GM12865 (cell line): ENCODE data around the gene PSPC1.
"Not testable (repeated sequence)": the region's sequence is repeated elsewhere in the genome, so short reads cannot be mapped to it uniquely, and the experiment has no call there.

Source experiments
- DNase-seq: peaks from one replicate; pipeline ENCODE4 v3.0.0; 2010; ENCODE audit warnings: low read depth
- H3K4me3 ChIP-seq: 2 replicates; pipeline ENCODE4 v1.5.1; 2011; ENCODE audit warnings: mild to moderate bottlenecking, low read depth, low read length, control low read depth
- CTCF ChIP-seq: IDR thresholded peaks from 2 replicates; pipeline ENCODE4 v1.5.1; 2011; ENCODE audit warnings: low read length, control low read depth, low read depth, inconsistent platforms; ENCODE audit not compliant: insufficient read depth; ENCODE audit errors: missing control alignments

Gene PSPC1

DNA sequence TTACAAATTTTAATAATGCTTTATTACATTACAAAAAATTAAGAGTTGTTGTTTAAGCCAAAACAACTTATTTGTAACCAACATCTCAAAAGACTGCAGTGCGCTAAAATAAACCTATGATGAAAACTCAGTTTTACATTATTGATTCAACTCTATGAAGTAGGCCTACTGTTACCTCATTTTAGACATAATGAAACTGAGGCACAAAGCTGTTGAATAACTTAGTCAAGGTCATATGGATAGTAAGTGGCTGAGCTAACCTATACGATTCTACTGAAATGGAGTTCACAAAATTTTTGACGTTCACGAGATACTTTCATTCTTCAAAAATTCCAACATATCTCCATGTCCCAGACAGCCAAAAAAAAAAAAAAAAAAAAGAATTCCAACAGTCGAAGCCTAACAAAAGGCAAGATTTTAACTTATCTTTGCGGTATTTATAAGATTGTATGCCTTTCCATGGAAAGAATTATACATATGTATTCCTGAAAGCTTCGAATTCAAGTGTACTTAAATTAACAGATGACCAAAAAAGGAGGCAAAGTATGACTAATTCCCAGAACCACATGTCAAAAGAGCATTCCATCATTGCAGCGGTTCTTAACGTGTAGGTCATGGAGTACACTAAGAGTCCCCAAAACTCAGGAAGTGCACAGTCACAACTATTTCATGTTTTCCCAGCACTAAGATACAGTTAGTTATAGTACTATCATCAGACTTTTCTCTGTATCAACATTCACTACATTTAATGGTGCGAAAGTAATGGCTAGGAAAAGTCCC is 69.4 kb downstream of the PSPC1 start:
- H3K4me3 ChIP-seq: no peak overlapping the region
- no peak for TF ChIP-seq CTCF
- DNase-seq: peak; percentile 34

DNA sequence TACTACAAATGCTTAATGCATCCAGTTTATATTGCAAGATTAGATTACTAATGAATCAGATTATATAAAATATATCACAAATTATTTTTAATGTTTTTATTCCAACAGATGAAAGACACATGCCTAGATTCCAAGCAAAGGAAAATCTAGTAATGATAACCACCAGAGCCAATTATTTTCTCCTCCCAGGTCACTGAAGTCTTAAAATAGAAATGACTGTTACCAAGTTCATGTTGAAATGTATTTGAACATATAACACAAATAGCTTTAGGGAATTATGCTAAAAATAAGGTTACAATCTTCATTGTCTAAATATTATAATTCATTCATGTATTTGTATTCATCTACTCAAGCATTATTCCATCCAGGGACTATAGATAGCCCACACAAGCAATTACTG is 73.0 kb downstream of the PSPC1 start:
- H3K4me3 ChIP-seq, DNase-seq: not testable (repeated sequence)

- DNase-seq, H3K4me3 ChIP-seq: not testable (repeated sequence)
Observed at GRCh38 chr13:19709039-19709438, 73.7 kb downstream of the PSPC1 start.

- not testable (repeated sequence) for H3K4me3 ChIP-seq, DNase-seq
Observed at GRCh38 chr13:19704256-19704655, 78.5 kb downstream of the PSPC1 start.

- not testable (repeated sequence) for DNase-seq, H3K4me3 ChIP-seq
Observed at GRCh38 chr13:19701619-19702018, 81.1 kb downstream of the PSPC1 start.

DNA sequence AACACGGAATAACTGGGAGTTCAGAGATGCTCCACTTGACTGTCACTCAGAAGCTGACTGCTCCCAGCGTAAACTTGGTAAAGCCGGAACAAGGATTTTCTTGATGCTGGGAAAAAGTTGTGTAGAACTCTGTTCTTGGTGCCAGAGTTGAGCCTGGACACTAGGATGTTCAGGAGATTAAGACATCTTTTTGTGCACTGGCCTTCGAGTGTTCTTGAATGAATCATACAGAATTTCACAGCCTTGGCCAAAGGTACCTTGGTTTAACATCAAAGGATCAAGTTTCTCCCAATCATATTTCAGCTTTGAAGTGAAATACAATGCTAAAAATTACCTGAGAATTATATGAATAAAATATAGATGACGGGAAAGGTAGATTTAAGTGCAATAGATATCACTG is 81.8 kb downstream of the PSPC1 start:
- not testable (repeated sequence) for DNase-seq

GRCh38 chr13:19695829-19696228 is 86.9 kb downstream of the PSPC1 start:
- no peak for DNase-seq
- H3K4me3 ChIP-seq: no peak overlapping the region
- no peak for TF ChIP-seq CTCF

More for the DNA sequence above, 81.8 kb downstream of the PSPC1 start:
- not testable (repeated sequence) for H3K4me3 ChIP-seq

DNA sequence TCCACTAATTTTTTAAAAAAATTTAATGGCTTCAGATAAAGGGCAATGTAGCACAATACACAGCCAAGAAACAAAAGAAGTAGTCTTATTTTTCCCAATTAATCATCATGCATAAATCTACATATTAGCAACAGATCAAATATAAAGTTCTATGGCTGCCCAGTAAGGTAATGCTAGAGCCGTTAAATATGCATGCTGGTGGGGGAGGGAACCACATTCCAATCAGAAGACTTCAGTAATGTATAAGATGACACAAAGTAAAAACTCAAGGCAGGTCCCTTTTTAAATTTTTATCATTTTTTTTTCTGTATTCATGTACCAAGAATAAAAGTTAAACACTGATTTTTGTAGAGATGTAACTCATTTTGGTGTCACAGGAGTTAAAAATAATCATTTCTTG is 87.3 kb downstream of the PSPC1 start:
- no peak for DNase-seq
- no peak overlapping the region for H3K4me3 ChIP-seq
- no peak for TF ChIP-seq CTCF

DNA sequence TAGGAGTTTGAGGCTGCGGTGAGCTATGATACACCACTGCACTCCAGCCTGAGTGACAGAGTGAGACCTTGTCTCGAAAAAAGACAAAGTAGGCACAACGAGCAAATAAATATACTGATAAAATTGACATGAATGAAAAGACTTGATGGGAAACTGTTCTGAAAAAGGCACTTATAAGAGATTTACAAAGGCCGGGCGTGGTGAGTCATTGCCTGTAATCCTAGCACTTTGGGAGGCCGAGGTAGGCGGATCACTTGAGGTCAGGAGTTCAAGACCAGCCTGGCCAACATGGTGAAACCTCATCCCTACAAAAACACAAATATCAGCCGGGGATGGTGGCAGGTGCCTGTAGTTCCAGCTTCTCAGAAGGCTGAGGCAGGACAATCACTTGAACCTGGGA is 91.3 kb downstream of the PSPC1 start:
- not testable (repeated sequence) for DNase-seq, H3K4me3 ChIP-seq

- no peak overlapping the region for H3K4me3 ChIP-seq
- no peak for DNase-seq
- no peak for TF ChIP-seq CTCF
Observed at GRCh38 chr13:19685437-19685836, 97.3 kb downstream of the PSPC1 start.
